GM21526 (cell line): ENCODE results near the gene LYVE1.

Experiments used
- ATAC-seq: cut with Tn5 transposase; IDR thresholded peaks from one replicate; pipeline ENCODE4 v1.9.1; 2021; ENCODE audit warnings: moderate library complexity; ENCODE audit not compliant: unreplicated experiment, low FRiP score

LYVE1 gene

GRCh38 chr11:10594407-10594806 lies 25.9 kb upstream of the LYVE1 start:
- no peak for ATAC-seq

DNA sequence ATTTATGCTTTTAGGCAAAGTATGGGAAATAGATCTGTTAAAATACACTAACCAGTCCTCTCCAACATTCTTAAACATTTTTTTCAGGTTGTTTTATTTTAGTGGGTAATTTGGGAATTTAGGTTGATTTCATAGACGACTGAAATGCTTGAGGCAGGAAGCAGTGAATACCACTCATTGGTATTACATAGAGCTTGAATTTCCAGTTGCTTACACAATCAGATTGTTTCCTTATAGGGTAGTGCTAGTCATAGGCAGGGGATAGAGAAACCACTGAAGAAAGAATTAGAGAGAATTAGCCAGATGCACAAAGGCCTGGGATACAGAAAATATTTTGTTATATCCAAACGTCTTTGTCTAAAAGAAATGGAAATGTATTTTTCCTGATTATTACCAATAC lies 23.9 kb upstream of the LYVE1 start:
- ATAC-seq = no peak

DNA sequence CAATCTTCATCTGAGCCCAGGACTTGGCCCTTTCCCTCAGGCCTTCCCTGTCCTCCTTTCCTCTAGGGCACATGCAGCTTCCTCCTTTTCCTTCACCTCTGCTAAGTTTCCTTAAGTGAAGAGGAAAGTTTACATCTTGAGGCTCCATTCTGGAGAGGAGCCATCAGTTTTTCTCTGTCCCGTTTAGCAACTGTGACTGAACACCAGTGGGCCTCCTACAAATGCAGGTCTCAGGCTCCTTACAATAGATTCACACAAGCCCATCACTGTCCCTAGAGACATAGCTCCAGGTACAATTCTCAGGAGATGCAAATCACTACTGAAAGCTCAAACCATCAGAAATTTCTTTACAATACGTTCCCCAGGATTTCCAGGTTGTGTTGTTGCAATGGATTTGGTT lies 23.3 kb upstream of the LYVE1 start:
- no peak for ATAC-seq

- no peak for ATAC-seq
These were observed 21.9 kb upstream of the LYVE1 start for GRCh38 chr11:10590218-10590915.

GRCh38 chr11:10588904-10589303 lies 20.4 kb upstream of the LYVE1 start:
- ATAC-seq = no peak

GRCh38 chr11:10587995-10588394 lies 19.5 kb upstream of the LYVE1 start:
- no peak for ATAC-seq

DNA sequence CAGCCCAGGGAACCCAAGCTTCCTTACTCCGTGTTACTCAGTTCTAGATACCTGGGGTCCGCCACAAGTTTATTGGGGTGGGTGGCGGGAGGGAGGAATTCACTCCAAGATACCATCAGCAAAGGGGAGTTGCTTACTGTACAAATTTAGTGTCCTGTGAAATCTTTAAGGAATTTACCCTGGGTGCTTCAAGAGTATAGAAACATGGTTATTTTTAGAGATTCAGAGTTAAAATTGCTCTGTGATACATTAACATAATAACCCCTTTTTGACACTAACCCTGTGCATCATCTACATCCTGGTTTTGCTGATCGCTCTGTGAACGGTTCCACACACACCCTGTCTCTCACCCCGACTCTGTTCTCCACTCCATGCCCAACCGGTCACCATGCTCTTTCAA lies 18.9 kb upstream of the LYVE1 start:
- ATAC-seq = no peak

DNA sequence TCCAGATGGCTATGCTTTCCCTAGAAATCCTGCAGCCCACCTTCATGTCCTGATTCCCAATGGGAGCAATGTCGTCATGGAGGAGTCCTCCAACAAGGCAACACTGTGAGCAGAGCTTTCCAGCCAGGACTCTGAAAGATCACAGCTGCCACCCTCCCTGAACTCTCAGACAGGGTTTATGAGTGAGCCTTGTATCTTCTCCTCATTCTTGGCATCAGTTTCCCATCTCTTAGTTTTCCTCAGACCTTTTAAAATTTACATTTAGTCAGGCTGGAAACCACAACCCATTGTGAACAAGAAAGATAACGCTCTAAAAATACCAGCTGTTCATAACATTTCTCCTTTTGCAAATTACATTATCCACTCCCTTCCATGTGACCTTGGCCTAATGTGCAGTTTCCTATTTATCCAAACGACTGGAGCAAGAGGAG lies 15.6 kb upstream of the LYVE1 start:
- no peak for ATAC-seq

GRCh38 chr11:10581481-10582019 lies 13.1 kb upstream of the LYVE1 start:
- ATAC-seq = no peak

DNA sequence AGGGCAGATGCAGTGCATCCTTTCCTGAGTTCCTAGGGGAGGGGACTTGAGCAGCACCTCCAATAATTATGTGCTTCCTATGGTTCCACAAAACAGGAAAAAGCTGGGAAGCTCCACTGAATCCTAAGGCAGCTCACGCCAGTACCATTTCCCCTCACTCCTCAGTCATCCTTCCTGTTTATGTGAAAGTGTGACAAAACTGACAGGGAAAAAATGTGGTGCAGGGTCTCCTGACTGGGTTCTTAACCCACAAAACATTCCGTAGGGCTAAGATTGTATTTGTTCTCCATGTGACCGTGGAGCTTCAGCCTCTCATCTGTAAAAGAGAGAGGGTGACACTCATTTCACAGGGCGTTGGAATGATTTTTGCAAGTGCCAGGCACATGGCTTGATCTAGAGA lies 12.2 kb upstream of the LYVE1 start:
- no peak for ATAC-seq

- no peak for ATAC-seq
These were observed 11.2 kb upstream of the LYVE1 start for GRCh38 chr11:10579700-10580099.

GRCh38 chr11:10576035-10576398 lies 7.6 kb upstream of the LYVE1 start:
- no peak for ATAC-seq

DNA sequence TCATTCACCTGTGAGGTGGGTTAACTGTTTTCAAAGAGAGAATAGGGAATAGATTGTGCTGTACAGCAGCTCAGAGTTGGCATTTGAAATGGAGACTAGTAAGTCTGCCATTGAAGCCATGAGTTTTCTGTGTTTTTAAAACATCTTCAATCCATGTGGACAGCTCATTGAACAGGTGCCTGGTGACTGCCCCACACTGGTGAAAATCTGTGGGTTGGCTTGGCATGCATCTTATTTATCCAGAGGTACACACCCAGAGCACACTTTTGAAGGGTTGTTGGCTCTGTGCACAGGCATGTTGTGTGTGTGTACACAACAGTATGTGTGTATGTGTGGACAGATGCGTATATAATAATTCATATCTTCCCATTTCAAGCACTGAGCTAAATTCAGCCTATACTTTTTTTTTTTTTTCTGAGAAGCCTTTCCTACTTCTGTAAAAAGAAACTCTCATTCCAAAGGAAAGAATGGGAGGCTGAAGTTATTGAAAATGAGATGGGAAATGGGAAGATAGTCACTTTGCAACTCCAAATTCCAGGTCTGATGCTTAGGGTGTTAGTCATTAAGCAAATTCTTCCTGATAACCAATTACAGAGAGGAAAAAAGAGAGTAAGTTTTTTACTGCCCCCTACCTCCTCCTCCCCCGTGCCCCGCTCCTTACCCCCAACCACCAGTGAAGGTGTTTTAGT lies 7.0 kb upstream of the LYVE1 start:
- ATAC-seq = no peak

- no peak for ATAC-seq
These were observed 5.1 kb upstream of the LYVE1 start for GRCh38 chr11:10573556-10573955.

DNA sequence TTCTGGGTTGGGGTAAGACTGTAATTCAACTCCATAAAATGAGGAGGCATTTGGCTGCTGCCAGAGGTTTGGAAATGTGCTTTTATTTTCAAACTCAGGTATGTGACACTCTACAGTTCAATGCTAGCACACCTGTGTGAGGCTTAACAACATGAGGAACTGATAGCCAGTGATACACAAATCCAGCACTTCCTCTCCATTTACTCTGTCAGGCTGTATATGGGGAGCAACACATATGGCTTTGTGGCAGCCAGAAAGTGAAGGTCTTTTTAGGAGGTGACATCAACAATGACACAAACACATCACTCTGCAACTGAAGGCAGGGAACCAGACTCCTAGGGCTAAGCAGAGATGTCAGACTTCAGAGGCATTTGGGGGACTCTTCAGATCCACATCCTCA lies 4.6 kb upstream of the LYVE1 start:
- ATAC-seq = no peak

- no peak for ATAC-seq
These were observed 4.1 kb upstream of the LYVE1 start for GRCh38 chr11:10572533-10572932.

DNA sequence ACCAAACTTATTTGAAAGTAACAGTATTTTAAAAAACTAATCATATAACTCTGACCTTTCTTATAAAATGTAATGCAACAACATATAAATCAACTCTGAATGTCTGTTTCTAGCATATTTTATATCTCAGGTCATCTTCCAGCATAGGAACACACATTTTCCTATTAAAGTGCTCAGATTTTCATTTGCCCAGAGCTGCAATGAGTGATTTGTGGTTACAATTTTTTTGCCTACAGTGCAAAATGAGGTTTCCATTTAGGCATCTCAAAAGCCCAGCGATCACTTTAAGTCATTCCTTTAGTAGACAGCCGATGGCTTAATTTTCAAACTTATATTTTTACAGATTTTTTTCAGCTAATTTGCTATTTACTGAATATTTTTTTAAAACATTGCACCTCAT lies 1.0 kb downstream of the LYVE1 start:
- no peak for ATAC-seq

- no peak for ATAC-seq
These were observed 2.1 kb downstream of the LYVE1 start for GRCh38 chr11:10566257-10566957.

GRCh38 chr11:10565493-10565892 lies 3.0 kb downstream of the LYVE1 start:
- no peak for ATAC-seq

GRCh38 chr11:10564696-10565318 lies 3.7 kb downstream of the LYVE1 start:
- no peak for ATAC-seq

GRCh38 chr11:10564030-10564429 lies 4.4 kb downstream of the LYVE1 start:
- no peak for ATAC-seq
